ENCODE results near the gene SMIM8. TPM values are rescaled to one million over a fixed set of nuclear protein-coding genes. Genes with fewer than 3 reads are reported as not detected.

Gene SMIM8
- total RNA-seq, 1 experiment from 2014 or later = 3.4 TPM

DNA sequence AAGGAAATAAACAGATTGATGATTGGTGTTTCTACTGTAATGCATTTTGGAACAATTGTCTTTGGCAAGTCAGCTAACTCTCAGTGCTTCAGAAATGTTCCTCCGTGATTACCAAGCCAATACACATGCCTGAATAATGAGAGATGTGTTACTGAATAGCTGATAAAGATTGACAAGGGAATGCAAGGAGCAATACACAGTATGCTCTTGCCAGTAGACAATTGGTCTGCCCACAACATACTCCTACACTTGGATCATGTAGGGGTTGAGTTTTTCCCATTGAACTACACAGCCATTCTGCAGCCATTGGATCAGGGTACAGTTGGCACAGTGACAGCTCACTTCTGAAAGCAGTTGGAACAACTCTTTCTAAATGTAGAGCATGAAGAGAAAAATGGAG is 12.3 kb downstream of the SMIM8 start:
- DNase-seq (ENCODE audit: low read depth) = no peak

DNA sequence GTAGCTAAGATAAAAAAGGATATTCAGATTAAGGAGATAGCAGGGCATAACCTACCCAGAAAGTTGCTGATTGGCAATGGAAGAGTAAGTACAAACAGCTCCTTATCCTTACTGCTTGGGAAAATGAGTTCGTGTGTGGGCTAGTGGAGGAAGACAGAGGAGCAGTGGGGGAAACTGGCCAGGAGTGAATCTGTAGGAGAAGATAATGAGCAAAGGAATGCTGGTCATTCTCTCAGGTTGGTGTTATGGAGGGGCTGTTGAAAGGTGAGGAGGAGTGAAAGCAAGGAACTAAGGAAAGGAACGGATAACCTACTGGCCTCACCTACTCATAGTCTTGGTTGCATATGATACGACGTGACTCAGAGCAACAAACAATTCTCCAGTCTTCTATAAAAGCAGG is 14.0 kb downstream of the SMIM8 start:
- DNase-seq (ENCODE audit: low read depth) = no peak

DNA sequence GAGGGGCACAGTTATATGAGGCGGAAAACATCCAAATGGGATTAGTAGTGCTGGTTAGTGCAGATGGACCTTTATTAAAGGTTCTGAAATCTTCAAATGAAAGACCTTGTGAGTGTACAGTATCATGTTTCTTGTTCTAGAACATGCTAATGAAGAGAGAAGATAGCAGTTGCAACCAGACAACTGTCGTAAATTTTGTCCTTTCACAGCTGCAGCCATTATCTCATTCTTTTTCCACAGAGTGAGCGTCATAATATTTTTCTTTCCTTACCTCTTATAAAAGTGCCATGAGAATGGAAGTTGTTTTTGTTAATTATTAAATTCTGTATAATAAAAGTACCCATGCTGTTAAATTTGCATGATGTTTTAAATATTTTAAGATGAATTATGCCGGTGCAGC is 17.8 kb downstream of the SMIM8 start:
- peak; percentile 47 for DNase-seq (ENCODE audit: low read depth)

DNA sequence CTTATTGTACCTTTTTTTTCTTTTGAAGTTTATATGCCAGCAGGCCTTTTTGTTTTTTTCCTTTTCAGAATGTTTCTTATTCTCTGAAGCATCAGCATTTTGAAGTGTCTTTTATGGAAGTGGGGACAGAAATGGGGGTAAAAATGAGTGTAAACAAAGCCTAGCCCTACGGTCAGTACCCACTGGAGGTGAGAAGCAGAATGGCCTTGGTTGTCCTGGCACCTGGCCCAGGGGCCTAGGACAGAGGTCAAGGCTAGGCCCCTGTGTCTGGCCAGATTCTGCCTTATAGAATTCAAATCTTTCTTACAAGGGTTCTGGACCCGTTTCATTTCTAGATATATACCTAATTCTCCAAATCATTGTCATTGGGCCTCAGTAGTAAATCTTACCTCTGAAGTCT is 18.8 kb downstream of the SMIM8 start:
- no peak for DNase-seq (ENCODE audit: low read depth)

DNA sequence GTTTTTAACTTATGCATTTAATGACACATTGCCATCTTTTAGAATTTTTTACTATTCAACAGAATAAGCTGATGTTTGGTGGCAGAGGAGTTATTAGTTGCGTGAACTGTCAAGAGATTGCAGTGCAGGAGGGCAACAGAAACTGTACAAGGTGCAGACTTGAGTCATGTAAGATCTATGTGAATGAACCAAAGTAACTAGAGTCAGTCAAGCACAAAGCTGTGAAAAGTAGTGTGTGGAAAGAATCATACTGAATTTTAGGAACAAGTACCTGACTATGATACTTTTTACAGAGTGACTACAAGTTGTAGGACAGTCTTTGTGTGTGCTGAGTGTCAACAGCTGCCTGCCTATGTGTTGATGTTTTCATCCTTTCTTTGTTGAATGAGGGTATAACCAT is 19.5 kb downstream of the SMIM8 start:
- DNase-seq (ENCODE audit: low read depth) = no peak

DNA sequence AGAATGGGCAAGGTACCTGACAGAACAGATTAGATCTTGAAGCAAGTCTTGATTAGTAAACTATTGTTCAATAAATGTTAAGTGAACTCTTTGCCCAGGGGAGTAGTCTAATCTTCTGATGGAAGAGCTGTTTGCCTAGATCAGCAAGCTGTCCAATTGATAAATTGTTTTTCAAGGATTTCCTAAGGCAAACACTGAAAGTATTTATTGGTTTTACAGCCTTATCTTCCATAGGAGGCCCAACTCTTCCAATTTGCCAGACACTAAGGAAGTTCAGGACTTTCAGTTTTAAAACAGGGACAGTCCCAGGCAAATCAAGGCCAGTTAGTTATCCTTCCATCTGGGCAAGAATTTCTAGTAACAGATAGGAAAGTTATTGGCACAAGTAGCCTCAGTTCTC is 20.4 kb downstream of the SMIM8 start:
- DNase-seq (ENCODE audit: low read depth) = no peak

DNA sequence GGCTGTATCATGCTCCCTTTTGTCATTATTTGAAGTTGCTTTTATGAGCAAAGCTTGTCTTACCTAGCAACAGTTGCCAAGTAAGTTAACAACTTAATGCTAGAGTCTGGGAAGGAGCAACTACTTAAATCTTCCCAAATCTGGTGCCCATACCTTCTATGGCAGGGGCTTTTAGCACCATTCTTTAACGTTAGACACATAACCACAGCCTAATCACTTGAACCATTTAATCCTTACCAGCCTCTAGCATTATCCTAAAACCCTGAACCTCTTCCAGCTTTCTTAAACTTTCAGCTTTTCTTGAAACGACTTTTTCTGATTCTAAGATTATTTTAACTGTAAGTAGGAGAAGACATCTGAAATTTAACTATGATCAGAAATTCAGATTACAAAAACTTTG is 22.3 kb downstream of the SMIM8 start, which contains the start of gene C6orf163:
Gene C6orf163 (plus strand): TSS at position 83 of the 400 bp plus-strand sequence. CDS start 287 bp downstream, at position 370.
- DNase-seq (ENCODE audit: low read depth) = no peak

DNA sequence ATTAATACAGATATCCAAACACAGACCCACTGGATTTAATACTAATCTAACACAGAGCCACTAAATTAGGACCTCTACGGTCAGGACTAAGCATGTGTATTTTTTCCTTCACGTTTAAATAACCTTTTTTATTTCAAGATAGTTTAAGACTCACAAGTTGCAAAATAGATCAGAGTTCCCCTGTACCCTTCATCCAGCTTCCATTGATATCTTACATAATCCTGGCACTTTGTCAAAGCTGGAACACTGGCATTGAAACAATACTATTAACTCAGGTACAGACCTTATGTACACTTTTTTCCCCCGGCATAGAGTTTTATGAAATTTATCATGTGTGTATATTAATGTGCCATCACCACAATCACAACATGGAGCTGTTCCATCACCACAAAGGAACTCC is 24.3 kb downstream of the SMIM8 start:
- DNase-seq (ENCODE audit: low read depth) = no peak

DNA sequence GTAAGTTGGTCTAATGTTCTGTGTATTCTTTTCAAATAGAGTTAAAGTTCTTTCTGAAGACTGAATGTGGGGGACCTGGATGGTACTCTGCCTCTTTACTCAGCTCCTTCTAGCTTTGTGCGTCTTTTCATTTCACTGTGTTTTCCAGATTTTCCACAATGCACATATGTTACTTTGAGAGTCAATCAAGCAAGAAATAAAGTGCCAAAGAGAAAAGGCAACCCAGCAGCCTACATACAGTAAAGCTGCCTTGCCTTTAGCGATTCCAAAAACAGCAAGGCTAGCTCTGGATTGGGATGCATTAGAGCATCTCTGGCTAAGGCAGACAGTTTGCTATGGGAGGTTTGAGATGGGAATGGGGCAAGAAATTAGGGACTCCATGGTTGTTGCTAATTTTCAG is 27.5 kb downstream of the SMIM8 start:
- DNase-seq (ENCODE audit: low read depth) = no peak

DNA sequence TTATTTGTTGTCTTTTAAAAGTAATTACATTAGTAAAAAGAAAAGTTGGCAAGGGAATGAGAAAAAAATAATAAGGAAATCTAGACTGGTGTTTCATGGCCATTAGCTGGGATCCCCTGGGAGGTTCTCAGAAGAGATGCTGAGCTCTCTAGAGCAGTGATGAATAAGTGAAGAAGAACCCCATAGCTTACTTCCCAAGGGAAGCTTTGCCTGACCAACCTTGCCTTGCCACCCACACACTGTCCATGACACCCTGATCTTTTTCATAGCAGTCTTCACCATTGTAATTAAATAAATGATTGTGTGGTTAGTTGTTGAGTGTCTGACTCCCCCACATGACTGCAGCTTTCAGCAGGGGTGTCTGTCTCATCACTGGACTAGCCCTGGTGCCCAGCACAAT is 28.1 kb downstream of the SMIM8 start:
- DNase-seq (ENCODE audit: low read depth) = peak; percentile 24

DNA sequence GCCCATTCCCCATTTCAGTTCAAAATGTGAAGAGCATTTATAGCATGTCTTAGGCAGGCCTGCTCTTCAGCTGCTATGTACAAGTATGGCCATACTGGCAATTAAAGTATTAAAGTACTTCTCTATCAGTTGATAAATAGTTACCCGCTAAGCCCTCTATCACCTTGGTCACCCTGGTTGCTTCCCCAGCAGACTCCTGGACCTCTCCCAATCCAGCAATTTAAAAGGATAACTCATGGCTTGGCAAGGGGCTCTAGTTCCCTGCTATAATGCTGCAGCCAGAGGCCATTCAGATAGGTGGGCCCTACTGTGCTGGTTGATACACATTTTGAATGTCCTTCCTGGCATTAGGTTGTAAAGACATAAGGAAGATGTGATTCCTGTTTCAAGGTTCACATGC is 29.2 kb downstream of the SMIM8 start:
- DNase-seq (ENCODE audit: low read depth) = no peak

DNA sequence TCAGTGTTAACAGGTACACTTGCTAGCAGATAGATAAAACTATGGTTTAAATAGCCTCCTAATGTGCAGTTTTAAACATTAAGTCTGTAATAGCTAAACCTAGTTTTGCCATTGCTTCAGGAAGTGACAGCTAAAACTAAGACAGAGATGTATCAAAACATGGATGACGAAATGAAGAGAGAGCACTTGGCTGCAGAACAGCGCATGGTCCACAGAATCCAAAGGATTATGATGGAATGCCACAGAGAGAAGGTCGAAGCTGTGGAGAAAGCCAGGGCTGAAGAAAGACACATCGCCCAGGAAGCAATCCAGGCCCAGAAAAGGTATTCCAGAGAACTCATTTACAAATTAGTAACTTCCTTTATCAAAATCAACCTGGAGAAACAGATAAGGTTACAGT is 33.8 kb downstream of the SMIM8 start:
- DNase-seq (ENCODE audit: low read depth) = no peak

DNA sequence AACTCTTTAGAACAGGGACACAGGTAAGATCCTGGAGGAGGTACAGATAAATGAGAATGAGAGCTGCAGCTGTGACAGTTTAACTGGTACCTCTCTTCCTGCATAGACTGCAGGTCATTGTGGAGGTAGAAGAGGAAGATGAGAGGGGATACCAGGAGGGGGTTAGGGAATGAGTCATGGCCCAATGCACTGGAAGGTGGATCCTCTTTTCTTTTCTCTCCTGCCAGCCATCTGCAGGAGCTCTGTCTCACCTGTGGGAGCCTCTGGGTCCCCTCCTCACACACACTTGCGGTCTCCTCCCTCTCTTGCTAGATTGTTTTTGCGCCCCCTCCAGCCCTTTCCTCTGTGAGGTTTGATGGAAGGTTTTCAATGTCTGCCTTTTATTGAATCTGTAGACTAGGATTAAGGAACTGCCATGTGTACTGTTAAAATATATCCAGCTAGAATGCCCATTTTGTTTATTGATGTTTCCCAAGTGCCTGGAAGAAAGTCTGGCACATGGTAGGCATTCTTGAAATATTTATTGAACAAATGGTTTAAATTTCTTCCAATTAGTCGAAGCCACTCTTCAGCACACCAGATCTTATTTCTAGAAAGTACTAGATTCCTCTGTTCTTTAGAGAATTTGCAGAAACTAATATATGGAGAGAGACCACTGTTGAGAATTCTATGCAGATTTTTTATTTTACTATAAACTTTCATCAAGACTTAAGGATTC is 35.2 kb downstream of the SMIM8 start:
- no peak for DNase-seq (ENCODE audit: low read depth)

DNA sequence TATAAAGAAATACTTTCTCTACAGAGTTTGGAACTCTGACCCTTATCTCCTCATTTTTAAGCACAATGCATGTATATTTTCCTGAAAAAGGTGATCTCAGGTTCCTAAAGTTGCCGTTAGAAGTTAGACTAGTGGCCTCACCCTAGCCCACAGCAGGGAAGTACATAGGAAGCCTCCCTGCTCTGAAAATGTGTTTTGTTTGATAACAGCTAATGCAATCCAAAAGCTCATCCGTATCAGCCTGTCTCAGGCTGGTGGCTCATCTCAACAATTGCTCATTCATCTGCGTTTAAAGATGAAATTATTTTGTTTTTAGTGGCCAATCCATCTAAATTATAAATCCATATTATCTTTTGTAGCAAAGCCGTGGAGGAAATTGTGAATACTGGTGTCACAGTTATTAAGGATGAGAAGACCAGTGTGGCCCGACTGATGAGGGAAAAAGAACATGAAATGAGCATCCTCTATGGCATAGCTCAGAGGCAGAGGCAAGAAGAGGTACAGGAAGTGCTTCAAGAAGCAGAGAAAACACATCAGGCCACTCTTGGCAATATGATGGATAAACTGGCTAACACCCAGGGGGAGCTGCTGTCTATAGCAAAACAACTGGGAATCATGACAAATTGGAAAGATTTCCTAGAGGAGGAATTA is 42.3 kb downstream of the SMIM8 start:
- no peak for DNase-seq (ENCODE audit: low read depth)

DNA sequence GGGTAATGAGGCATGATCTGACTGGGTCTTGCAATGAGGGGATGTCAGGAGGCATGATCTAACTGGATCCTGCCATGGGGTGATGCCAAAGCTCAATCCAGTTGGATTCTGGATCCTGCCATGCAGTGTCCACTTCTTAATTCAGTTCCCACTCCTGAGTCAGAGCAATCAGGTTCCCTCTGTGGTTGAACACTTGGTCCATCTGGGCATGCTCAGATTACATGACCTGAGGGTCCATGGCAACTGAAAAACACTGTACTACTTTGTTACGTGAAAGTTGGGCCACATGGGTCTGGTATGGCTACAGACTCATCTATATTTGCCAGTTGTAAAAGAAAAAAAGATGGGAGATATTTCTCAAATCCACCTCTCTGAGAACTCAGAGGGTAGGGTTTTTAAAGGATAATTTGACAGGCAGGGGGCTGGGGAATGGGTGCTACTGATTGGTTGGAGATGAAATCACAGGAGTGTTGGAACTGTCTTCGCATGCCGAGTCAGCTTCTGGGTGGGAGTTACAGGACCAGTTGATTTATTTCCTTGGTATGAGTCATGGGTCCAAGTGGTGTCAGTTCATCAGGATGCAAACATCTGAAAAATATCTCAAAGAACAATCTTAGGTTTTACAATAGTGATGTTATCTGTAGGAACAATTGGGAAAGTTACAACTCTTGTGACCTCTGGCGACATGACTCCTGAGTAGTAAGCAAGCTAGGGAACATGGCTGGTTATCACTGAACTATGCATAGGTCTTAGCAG is 43.9 kb downstream of the SMIM8 start:
- DNase-seq (ENCODE audit: low read depth) = peak; percentile 10

DNA sequence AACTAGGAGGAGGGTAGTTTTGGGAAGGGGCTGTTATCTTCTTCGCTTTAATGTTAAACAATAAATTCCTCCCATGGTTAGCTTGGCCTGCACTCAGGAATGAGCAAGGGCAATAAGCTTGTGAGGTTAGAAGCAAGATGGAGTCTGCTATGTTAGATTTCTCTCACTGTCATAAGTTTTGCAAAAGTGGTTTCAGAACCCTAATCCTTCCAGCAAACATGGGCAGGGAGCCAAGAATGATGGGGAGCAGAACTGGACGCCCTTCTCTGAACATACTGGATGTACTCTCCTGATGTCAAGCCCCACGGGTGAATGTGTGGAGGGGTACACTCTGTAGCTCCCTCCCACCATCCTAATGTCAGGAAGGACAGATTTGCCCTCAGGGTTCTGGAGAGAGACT is 44.5 kb downstream of the SMIM8 start:
- DNase-seq (ENCODE audit: low read depth) = no peak

DNA sequence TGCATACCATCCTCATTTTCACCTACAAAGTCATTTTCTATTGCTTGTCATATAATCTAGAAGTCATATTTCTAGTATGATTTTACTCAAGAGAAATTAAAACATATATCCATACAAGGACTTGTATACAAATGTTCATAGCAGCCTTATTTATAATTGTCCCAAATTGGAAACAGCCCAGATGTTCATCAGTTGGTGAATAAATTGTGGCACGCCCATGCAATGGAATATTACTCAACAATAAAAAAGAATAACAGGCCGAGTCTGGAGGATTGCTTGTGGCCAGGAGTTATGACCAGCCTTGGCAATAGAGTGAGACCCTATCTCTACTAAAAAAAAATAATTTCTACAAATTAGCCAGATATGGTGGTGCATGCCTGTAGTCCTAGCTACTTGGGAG is 51.0 kb downstream of the SMIM8 start:
- no peak for DNase-seq (ENCODE audit: low read depth)

DNA sequence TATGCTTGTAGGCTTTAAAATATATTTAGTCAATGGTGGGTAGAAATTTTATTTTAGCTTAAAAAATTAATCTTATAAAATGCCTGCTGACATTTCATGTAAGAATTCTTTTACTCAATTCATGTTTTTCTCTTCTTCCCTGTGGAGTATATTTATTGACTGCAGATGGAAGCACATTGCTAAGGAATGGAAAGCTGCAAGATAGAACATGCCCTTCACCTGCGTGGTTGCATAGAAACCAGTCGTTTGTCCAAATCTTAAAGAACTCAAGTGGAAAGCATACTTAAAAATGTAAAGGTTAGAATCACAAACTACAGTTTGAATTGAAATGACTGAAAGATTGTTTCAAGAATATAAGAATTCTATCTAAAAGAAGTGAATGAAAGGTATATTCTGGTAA is 52.9 kb downstream of the SMIM8 start:
- DNase-seq (ENCODE audit: low read depth) = no peak

DNA sequence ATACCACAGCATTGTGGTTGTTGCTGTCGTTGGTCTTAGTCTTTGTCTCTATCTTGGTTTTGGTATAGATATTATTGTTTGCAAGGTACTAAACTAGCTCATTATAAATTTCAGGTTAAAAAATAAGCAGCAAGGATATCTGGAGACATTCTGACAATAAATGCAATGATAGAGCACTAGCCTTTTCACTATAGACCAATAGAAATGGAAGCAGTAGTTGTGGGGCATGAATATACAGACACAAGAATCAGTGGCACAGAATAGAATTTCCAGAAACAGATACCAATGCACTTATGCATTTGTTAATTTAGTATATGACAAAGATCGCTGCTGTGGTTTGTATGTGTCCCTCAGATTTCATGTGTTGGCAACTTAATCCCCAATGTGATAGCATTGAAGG is 54.3 kb downstream of the SMIM8 start:
- DNase-seq (ENCODE audit: low read depth) = no peak

DNA sequence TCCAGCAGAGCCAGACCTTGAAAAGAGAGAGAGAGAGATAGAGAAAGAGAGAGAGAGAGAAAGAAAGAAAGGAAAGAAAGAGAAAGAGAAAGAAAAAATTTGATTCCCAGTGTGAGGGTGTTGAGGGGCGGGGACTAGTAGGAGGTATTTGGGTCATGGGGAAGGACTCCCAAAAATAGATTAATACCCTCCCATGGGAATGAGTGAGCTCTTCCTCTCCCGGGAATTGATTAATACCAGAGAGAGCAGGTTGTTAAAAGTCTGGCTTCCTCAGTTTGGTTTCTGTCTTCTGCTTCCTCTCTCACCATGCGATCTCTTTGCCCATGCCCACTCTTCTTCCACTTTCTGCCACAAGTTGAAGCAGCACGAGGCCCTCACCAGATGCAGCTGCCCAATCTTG is 56.6 kb downstream of the SMIM8 start:
- DNase-seq (ENCODE audit: low read depth) = no peak

DNA sequence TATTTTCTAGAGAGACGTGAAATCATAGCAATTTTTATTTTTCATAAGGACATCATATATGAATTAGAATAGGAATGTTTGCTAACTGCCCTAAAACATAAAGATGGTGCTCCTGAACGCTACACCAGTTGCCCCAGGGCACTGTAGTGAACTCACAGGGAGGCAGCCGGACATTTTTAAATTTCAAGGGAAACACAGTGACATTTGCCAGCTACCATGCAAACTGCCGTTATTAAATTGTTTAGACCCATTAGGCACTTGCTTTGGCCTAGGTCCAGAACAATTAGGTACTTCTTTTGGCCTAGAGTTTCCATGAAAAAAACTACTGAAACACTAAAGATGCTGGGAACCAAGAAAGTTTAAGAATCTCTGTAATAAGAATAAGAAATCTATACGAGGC is 60.5 kb downstream of the SMIM8 start:
- no peak for DNase-seq (ENCODE audit: low read depth)

DNA sequence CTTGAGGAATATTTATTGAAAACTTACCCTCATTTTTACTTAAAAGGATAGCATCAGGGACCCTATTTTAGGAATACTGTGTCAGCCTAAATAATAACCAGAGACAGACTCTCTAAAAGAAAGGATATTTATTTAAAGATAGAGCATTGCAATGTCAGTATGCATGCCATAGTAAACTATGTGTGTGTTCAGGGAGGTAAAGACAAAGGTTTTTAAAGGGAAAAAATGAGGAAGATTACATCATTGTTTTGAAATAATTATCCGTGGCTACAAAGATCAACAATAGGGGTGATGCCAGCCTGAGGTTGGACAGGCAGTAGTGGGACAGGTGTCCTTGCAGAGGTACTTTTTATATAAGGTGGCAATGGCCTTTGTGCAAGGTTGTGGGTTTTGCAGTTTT is 61.6 kb downstream of the SMIM8 start:
- no peak for DNase-seq (ENCODE audit: low read depth)

DNA sequence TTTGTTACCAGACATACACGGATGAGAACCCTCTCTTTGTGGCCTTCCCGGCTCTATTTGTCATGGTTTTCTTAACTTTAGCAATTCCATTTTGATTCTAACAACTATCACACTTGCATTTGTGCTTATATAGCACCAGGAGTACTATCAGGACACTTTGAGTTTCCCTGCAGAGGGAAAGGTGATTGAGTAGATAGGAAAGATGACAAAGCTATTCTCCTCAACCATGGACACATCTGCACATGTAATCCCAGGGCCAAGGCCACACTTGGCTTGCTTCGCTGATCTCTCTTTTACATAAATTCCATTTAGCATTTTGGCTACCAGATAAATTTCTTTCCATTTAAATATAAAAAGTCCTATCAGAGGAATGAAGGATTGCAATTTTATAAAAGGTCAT is 62.1 kb downstream of the SMIM8 start:
- DNase-seq (ENCODE audit: low read depth) = no peak

Measured in LHCN-M2 (cell line).